Spleen (tissue), 11 donors: Measurements from ENCODE around the gene KIF6. TPM values are rescaled to one million over a fixed set of nuclear protein-coding genes. Genes with fewer than 3 reads are reported as not detected.

Experiments
- DNase-seq: peaks from one replicate; pipeline ENCODE4 v3.0.0-alpha.2; 2020
- H3K27ac ChIP-seq, 8 donors: fragments of 200-600 bp; sonication (generic) in 7 of 8; 1 replicate in 4 of 8; 2 replicates in 4 of 8; pipeline versions ENCODE4 v1.5.0 to v1.8.0; 2016 to 2021; ENCODE audit warnings: inconsistent platforms in 4 of 8, mild to moderate bottlenecking in 4 of 8, moderate library complexity in 1 of 8
- H3K27me3 ChIP-seq, 7 donors: fragments of 200-600 bp; sonication (generic) in 6 of 7; replicated peaks in 1 of 7; 1 replicate in 4 of 7; 2 replicates in 3 of 7; pipeline versions ENCODE4 v1.5.0 to v1.8.0; 2016 to 2021; ENCODE audit warnings: inconsistent platforms in 3 of 7, mild to moderate bottlenecking in 1 of 7
- H3K36me3 ChIP-seq, 6 donors: fragments of 200-600 bp; sonication (generic) in 5 of 6; 1 replicate in 4 of 6; 2 replicates in 2 of 6; pipeline versions ENCODE4 v1.5.0 to v1.8.0; 2016 to 2021; ENCODE audit warnings: inconsistent platforms in 2 of 6
- H3K4me1 ChIP-seq, 6 donors: fragments of 200-600 bp; sonication (generic) in 5 of 6; 1 replicate in 3 of 6; 2 replicates in 3 of 6; pipeline versions ENCODE4 v1.5.0 to v1.8.0; 2016 to 2021; ENCODE audit warnings: inconsistent platforms in 3 of 6
- H3K4me3 ChIP-seq, 8 donors: fragments of 200-600 bp; sonication (generic) in 7 of 8; 1 replicate in 4 of 8; 2 replicates in 4 of 8; pipeline versions ENCODE4 v1.5.0 to v1.8.0; 2016 to 2021; ENCODE audit warnings: inconsistent platforms in 4 of 8, mild to moderate bottlenecking in 4 of 8, moderate library complexity in 2 of 8
- H3K9me3 ChIP-seq, 8 donors: fragments of 200-600 bp; sonication (generic) in 7 of 8; 1 replicate in 4 of 8; 2 replicates in 4 of 8; pipeline versions ENCODE4 v1.5.0 to v1.8.0; 2016 to 2021; ENCODE audit warnings: inconsistent platforms in 4 of 8
- CTCF ChIP-seq, 11 experiments: fragments of 200-600 bp in 7 of 11; fragments of 450-650 bp in 4 of 11; sonication (generic) in 4 of 11; IDR thresholded peaks in 8 of 11; conservative IDR thresholded peaks in 3 of 11; 1 replicate in 7 of 11; 2 replicates in 4 of 11; pipeline versions ENCODE4 v1.4.0 to v1.8.0; 2016 to 2021; ENCODE audit warnings: antibody characterized with exemption in 11 of 11, inconsistent platforms in 4 of 11, mild to moderate bottlenecking in 1 of 11
- POLR2A ChIP-seq, 3 donors: fragments of 450-650 bp; IDR thresholded peaks; one replicate each; pipeline ENCODE4 v1.5.1; 2017; ENCODE audit warnings: antibody characterized with exemption in 3 of 3, mild to moderate bottlenecking in 1 of 3
- POLR2AphosphoS5 ChIP-seq, 3 donors: sonication (generic); formaldehyde crosslinking; IDR thresholded peaks; one replicate each; pipeline ENCODE4 v1.5.1; 2017; ENCODE audit warnings: antibody characterized with exemption in 3 of 3
- WGBS, 5 donors: extraction: QIAGEN DNeasy Blood & Tissue Kit in 3 of 5; methylation state at CpG; one replicate each; pipeline versions ENCODE4 v1.1.5 to v1.1.7; 2013 to 2018; 5-methylcytosine and 5-hydroxymethylcytosine counted together
- intact Hi-C: fragments of 100-400 bp; cut with DNase I; formaldehyde crosslinking; loops from one replicate; pipeline ENCODE4 v1.15.0; 2023; ENCODE audit warnings: low total_unique reads
- polyA plus RNA-seq, 3 donors: library from polyadenylated mRNA; stranded (reverse); fragments of 200-250 nt; gene quantifications; one replicate each; pipeline ENCODE4 v1.2.1, GENCODE V29; 2013
- total RNA-seq, 7 donors: library from RNA; depleted of rRNA in 3 of 7; stranded (reverse); fragments of >200 nt in 3 of 7; fragmentation: NEBNext Ultra II Directional in 4 of 7; extraction: Animal tissue kit (Norgen Biotek cat#: 25700) in 4 of 7; gene quantifications; one replicate each; pipeline versions ENCODE4 v1.1.0 to v1.2.1, GENCODE V29; 2016 to 2021
- donor health status: healthy with polysubstance abuse.
- donor health status: DM: no; HTN: no; CAD: no; lungs with moderate emphysema.
- donor health status: DM: no; HTN: no; CAD: no.
- donor health status: Bipolar disorder and iron deficiency.
- donor health status: healthy.
- donor health status: DM: no; HTN: no; CAD: no.
- donor health status: DM: yes; HTN: yes; CAD: no.

The KIF6 gene
- total and polyA plus RNA-seq, 10 donors, result 0.10 to 0.75 (median 0.24) TPM; not detected in 3

- intact Hi-C loops, result no loop called here
- TF ChIP-seq POLR2AphosphoS5 (IDR thresholded peaks at IDR 0.05) (no peak), CTCF (IDR thresholded peaks at IDR 0.05 in 8 of 11, conservative IDR thresholded peaks at IDR 0.05 in 3 of 11) (no peak), POLR2A (IDR thresholded peaks at IDR 0.05) (no peak)
- H3K27ac ChIP-seq, result no peak overlapping the region
- H3K4me1 ChIP-seq, result no peaks in the 10 kb centered on the region
- H3K36me3 ChIP-seq, result no peaks in the 10 kb centered on the region
- H3K4me3 ChIP-seq, result no peak overlapping the region
- peaks cover 0 to 4% (median 0%) of the 10 kb centered on the region in 7 donors for H3K27me3 ChIP-seq
- 72 to 77% (median 75%) methylated on average over 8 of the region's 8 CpGs for WGBS, 5 donors
- no peak for DNase-seq
- peaks cover 0 to 13% (median 9%) of the 10 kb centered on the region in 8 donors for H3K9me3 ChIP-seq
Observed at GRCh38 chr6:39669207-39669972, 55.8 kb downstream of the KIF6 start.

- no peak overlapping the region for H3K27ac ChIP-seq
- H3K36me3 ChIP-seq, result no peaks in the 10 kb centered on the region
- intact Hi-C loops, result no loop called here
- TF ChIP-seq CTCF (IDR thresholded peaks at IDR 0.05 in 8 of 11, conservative IDR thresholded peaks at IDR 0.05 in 3 of 11) (no peak), POLR2AphosphoS5 (IDR thresholded peaks at IDR 0.05) (no peak), POLR2A (IDR thresholded peaks at IDR 0.05) (no peak)
- H3K27me3 ChIP-seq, result peaks cover 0 to 4% (median 0%) of the 10 kb centered on the region in 7 donors
- no peaks in the 10 kb centered on the region for H3K9me3 ChIP-seq
- DNase-seq, result no peak
- 75 to 88% (median 80%) methylated on average over 9 of the region's 9 CpGs for WGBS, 5 donors
- H3K4me1 ChIP-seq, result no peaks in the 10 kb centered on the region
- H3K4me3 ChIP-seq, result no peak overlapping the region
Observed at GRCh38 chr6:39666706-39667489, 58.3 kb downstream of the KIF6 start.

DNA sequence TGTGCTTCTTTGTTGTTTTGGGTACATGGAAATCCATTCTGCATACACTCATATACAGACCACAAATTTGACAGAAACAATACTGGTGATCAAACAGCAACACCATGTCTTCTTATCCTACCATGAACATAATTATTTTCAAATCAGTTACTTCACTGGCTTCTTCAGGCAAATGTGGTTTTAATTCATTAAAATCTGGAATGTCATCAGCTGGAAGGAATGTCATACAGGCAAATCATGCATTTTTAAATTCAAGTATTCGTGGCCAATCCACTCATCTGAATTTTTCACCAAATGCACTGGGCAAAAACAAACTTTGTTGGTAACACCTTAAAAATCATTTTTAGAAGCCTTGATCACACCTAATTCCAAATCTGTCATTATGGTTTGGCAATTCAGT lies 59.3 kb downstream of the KIF6 start:
- Histone ChIP-seq H3K4me3 (no peak overlapping the region), H3K36me3 (no peaks in the 10 kb centered on the region), H3K27ac (no peak overlapping the region), H3K9me3 (no peaks in the 10 kb centered on the region), H3K27me3 (peaks cover 0 to 4% (median 0%) of the 10 kb centered on the region in 7 donors), H3K4me1 (no peaks in the 10 kb centered on the region)
- WGBS, 5 donors, result 64 to 71% (median 66%) methylated on average over 1 of the region's 1 CpG
- TF ChIP-seq CTCF (IDR thresholded peaks at IDR 0.05 in 8 of 11, conservative IDR thresholded peaks at IDR 0.05 in 3 of 11), result no peak
- TF ChIP-seq POLR2A (IDR thresholded peaks at IDR 0.05), result no peak
- intact Hi-C loops, result no loop called here
- no peak for DNase-seq

GRCh38 chr6:39664173-39664572 lies 61.0 kb downstream of the KIF6 start:
- H3K4me3 ChIP-seq, result no peak overlapping the region
- no peaks in the 10 kb centered on the region for H3K4me1 ChIP-seq
- H3K27me3 ChIP-seq, result no peaks in the 10 kb centered on the region
- no peaks in the 10 kb centered on the region for H3K36me3 ChIP-seq
- WGBS, 5 donors, result 62 to 83% (median 70%) methylated on average over 4 of the region's 4 CpGs
- H3K27ac ChIP-seq, result no peak overlapping the region
- intact Hi-C loops, result no loop called here
- no peak for DNase-seq
- TF ChIP-seq POLR2AphosphoS5 (IDR thresholded peaks at IDR 0.05), result no peak
- peaks cover 0 to 10% (median 4%) of the 10 kb centered on the region in 8 donors for H3K9me3 ChIP-seq
